Ecto neural progenitor cell (in vitro differentiated cells): ENCODE measurements around the gene CASP12.

ENCODE experiments used
- DNase-seq: peaks from one replicate; pipeline ENCODE4 v3.0.0-alpha.2; 2018; ENCODE audit warnings: low spot score

The CASP12 gene

DNA sequence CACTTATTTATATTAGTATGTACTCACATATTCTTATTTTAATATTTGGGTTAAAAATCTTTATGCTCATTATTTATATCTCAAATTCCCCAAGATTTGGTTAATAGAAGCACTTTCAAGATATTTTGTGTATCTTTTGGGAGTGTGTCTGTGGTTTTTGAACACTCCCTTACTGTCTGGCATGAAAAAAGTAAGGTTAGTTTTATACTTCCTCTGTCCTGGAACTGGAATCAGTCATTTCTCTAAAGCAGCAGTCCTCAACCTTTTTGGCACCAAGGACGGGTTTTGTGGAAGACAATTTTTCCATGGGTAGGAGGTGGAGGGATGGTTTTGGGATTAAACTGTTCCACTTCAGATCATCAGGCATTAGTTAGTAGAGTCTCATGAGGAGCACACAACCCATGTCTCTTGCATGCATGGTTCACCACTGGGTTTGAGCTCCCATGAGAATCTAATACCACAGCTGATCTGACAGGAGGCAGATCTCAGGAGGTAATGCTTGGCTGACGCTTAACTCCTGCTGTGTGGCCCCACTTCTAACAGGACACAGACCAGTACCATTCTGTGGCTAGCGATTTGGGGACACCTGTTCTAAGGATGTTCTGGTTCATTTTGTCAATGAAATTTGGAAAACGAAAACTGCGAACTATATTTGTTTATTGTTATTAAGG lies 60.2 kb downstream of the CASP12 start:
- DNase-seq = no peak

GRCh38 chr11:104836691-104837090 lies 61.6 kb downstream of the CASP12 start:
- DNase-seq = no peak
